GM12891 (cell line): ENCODE measurements around the gene CDK18.
A peak's percentile ranks its signal among the peaks of the same experiment; 100 is the strongest.

Experiments
- DNase-seq: peaks from one replicate; pipeline ENCODE4 v3.0.0; 2011; ENCODE audit warnings: low spot score; ENCODE audit not compliant: insufficient read length
- FAIRE-seq: peaks from 2 replicates; lab custom pipeline; 2011; peaks lifted over from hg19 to GRCh38; lab: Jason Lieb, UNC
- PAX5 ChIP-seq: IDR thresholded peaks from 2 replicates; pipeline ENCODE4 v1.6.1; 2011; ENCODE audit warnings: low read length, moderate library complexity, mild to moderate bottlenecking; ENCODE audit not compliant: insufficient read depth, severe bottlenecking
- POLR2A ChIP-seq: IDR thresholded peaks from 2 replicates; pipeline ENCODE4 v1.6.1; 2011; ENCODE audit warnings: low read depth, low read length, control low read depth
- POLR2AphosphoS5 ChIP-seq: IDR thresholded peaks from 2 replicates; pipeline ENCODE4 v1.6.1; 2011; ENCODE audit warnings: low read depth, low read length, control low read depth
- POU2F2 ChIP-seq: IDR thresholded peaks from 2 replicates; pipeline ENCODE4 v1.6.1; 2011; ENCODE audit warnings: low read depth, mild to moderate bottlenecking, control low read depth, low read length, moderate library complexity
- SPI1 ChIP-seq: IDR thresholded peaks from 2 replicates; pipeline ENCODE4 v1.6.1; 2011; ENCODE audit warnings: low read depth, low read length, control low read depth
- TAF1 ChIP-seq: IDR thresholded peaks from 2 replicates; pipeline ENCODE4 v1.6.1; 2011; ENCODE audit warnings: low read depth, low read length, control low read depth

Gene CDK18

DNA sequence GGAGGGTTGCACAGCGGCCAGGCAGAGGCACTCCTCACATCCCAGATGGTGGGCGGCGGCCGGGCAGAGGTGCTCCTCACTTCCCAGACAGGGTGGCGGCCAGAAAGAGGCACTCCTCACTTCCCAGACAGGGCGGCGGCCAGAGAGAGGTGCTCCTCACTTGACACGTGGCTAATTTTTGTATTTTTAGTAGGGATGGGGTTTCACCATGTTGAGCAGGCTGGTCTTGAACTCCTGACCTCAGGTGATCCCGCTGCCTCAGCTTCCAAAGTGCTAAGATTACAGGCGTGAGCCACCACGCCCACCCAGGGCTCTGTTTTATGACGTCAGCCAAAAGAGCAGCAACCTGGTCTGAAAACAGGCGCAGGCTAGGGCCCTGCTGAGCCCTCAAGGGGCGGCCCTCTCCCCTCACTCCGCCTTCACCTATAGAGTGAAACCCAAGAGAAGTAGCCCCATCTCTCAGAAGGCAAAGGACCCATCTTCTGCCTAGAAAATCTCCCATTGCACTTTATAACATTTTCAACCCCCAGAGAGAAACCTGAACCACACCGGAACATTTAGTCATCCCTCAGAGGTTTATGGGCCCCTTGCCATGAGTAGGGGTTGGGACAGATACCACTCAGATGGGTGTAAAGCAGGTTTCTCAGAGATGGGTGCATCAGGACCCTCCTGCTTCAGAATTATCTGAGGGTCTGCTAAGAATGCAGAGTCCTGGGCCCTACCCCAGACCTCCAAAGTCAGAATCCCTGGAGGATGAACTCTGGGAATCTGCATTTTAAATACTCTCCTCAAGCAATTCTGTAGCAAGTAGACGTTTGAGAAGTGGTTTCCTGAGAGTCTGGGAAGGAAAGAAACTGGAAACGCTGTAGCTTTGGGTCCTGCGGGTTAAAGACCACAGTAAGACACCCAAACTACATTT lies 40.8 kb downstream of the CDK18 start:
- FAIRE-seq (no peak), DNase-seq (no peak)
- TF ChIP-seq POLR2AphosphoS5 = no peak
- no peak for TF ChIP-seq POLR2A
- no peak for TF ChIP-seq TAF1
- TF ChIP-seq POU2F2 = no peak

DNA sequence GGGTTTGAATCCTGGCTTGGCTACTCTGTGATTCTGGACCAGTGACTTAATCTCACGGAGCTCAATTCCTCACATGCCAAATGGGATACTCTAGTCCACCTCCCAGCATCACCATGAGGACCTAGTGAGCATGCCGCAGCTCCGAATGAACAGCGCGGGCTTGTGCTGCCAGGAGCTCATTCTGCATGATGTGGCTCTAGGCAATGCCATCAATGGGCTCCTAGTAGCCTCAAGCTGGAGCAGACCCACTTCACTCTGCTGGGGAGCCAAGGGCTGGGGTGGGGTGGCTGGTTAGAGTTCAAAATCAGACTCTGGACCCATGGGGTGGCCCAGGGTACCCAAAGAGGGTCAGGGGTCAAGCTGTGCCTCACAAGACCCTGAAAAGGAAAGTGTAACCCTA lies 41.5 kb downstream of the CDK18 start:
- no peak for DNase-seq
- no peak for TF ChIP-seq POLR2AphosphoS5
- no peak for TF ChIP-seq POU2F2
- TF ChIP-seq SPI1 = no peak
- TF ChIP-seq TAF1 = no peak
- no peak for TF ChIP-seq PAX5
- no peak for TF ChIP-seq POLR2A
- no peak for FAIRE-seq

DNA sequence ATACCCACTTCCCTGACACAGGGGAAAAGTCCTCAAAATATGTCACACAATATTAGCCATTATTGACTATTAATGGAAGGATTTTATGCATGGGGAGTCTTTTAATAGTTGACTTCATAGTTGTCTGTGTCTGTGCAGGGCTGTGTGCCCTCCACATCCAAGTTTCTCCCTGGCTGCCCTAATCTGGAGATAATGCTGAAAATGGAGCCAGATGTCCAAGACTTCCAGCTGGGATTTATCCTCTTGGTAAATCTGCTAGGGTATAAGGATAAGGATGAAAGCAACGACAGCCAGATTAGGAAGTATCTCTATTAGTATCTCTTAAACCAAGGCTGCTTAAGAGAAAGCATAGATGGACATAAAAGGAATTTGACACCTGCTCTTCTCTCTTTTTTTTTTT lies 42.1 kb downstream of the CDK18 start:
- no peak for FAIRE-seq
- DNase-seq = no peak
- TF ChIP-seq TAF1 = no peak
- TF ChIP-seq POU2F2 = no peak

DNA sequence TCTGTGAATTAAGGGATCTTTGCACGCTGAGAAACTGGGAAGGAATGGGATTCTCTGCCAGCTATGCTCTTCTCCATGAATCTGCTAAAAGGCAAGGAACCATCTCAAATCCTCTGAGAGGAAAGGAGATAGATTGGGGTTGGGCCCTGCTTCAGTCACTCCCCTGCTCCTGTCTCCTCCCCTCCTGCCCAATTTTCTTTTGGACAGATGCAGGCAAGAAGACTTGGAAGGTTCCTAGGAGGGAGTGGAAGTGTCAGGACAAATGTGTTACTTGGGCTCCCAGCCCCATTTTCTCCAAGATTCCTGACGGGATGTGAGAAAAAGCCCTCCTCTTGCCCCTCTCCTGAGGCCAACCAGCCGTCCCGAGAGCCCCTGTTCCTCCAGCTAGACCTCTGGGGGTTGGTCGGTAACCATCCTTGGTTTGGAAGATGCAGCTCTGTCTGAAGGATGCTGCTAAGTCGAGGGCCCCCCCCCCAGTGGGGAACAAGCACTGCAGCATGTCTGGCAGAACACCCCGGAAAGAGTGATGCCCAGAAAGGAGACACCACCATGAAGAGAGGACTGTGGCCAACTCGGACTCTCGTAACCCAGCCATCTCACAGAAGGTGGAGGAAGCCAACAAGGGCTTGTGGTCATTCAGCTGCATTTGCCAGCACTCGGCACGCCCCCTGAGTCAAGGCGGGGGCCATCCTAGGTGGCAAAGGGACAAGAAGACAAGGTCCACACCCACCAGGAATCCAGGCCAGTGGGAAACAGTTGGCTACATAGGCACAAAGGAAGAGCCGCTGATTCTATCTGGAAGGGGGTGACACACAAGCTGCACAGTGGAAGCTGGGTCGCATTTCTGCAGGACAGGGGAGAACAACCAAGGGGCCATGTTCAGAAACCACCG lies 43.7 kb downstream of the CDK18 start:
- DNase-seq (no peak), FAIRE-seq (no peak)
- TF ChIP-seq POLR2AphosphoS5 = no peak
- no peak for TF ChIP-seq PAX5
- no peak for TF ChIP-seq POLR2A
- TF ChIP-seq POU2F2 = no peak
- no peak for TF ChIP-seq SPI1

DNA sequence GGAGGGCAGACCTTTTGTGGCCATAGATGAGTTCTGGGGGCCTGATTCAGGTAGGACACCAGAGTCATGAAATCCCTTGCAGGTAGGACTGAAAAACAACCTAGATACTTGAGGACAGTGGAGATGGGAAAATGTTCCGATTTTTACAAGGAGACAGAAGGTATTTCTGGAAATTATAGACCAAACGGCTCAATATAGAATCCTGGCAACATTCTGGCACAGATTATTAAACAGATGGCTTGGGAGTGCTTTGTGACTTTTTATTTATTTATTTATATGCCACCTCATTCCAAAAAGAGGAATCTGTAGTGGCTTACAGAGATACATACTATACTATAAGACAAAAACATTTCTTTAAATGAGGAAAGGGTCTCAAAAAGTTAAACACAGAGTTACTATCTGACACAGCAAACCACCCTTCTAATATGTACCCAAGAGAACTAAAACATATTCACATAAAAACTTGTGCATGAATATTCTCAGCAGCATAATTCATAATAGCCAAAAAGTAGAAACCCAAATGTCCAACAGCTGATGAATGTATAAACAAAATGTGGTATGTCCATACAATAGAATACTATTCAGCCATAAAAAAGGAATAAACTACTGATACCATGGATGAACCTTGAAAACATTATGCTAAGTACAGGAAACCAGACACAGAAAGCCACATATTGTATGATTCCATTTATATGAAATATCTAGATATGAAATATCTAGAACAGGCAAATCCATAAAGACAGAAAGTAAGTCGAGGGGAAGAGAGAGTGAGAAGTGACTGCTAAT lies 49.8 kb downstream of the CDK18 start:
- DNase-seq = no peak
- no peak for FAIRE-seq

DNA sequence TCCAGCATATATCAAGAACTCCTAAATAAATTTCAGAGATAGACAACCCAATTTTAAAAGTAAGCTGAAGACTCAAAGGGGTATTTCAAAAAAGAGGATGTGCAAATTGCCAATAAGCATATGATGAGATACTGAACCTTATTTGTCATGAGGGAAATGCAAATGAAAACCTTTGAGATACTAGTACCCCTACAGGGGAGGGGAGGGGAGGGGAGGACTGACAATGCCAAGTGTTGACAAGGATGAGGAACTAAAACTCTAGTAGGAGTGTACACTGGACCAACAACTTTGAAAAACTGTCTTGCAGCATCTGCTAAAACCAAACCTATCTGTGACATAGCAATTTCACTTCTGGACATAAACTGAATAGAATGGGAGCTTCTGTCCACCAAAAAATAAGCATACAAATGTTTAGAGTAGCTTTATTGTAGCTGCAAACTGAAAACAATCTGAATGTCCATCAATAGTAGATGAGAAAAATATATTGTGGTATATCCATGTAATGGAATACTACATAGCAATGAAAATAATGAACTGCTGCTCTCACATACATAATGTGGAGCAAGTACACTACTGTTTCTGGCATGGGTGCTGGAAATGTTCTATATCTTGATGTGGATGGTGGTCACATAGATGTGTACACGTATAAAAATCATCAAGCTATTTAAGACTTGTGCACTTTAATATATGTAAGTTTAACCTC lies 57.2 kb downstream of the CDK18 start:
- no peak for FAIRE-seq
- peak; percentile 23; the same call in 1 of the 2 replicates for TF ChIP-seq SPI1
- TF ChIP-seq POU2F2 = no peak
- DNase-seq = no peak

More for the DNA sequence above, 49.8 kb downstream of the CDK18 start:
- no peak for TF ChIP-seq TAF1

DNA sequence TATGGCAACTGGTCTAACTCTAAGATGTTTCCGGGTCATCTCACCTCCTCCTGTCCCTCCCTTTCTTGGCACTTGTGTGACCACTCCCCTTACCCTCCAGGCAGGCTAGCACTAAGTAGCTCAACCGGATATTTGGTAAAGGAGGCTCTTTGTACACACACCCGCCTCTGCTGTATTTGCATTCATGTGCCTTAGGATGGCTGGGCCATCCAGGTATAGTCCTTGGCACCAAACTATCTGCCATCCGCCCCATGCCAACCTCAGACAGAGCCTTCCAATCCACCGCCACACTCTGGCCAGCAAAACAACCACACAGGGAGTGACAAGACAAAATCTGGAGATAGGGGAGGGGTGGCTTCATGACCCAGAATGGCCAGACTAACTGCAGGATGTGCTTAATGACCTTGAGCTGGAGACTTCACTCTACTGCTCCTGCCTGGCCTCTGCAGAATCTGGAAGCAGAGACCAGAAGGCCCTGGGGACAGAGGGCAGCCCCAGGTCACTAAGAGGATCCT lies 59.5 kb downstream of the CDK18 start:
- no peak for DNase-seq
- FAIRE-seq = no peak
- TF ChIP-seq TAF1 (no peak), PAX5 (no peak), SPI1 (no peak), POU2F2 (no peak), POLR2AphosphoS5 (no peak), POLR2A (no peak)

DNA sequence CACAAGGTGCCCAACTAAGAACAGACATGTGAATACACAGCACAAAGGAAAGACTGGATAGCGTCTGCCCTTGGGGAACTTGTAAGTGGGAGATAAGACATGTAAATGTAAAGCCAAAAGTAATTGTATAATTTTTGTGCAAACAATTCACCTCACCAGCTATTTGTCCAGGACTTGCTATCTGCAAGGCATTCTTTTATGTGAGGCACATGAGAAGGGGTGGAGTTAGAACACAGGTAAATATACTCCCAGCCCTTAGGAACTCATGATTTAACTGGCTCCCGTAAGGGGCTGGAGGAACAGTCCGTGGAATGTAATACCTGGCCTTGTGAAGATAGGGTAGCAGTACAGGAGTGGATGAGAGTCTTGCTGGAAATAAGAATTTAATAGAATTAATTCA lies 61.3 kb downstream of the CDK18 start:
- DNase-seq (no peak), FAIRE-seq (no peak)
- TF ChIP-seq PAX5 = no peak
- TF ChIP-seq TAF1 = no peak
- no peak for TF ChIP-seq SPI1
- TF ChIP-seq POU2F2 = no peak
- TF ChIP-seq POLR2AphosphoS5 = no peak
- TF ChIP-seq POLR2A = no peak

DNA sequence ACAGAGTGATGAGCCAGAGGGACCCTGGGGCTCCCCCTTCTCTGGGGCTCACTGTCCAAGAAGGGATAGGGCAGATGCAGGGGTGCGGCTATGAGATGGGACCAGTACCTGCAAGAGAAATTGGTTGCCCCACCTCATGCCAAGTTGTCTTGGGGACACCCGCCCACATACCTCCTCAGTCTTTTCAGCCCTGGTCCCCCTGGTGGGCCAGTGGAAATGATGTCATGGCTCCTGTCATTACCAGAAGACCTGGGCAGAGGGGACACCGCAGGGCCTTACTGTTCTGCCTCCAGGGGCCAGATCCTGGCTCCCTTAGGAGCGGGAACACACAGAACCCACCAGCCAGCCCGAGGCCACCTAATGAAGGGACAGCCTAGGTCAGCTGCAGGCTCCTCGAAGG lies 63.2 kb downstream of the CDK18 start:
- FAIRE-seq = no peak
- TF ChIP-seq POU2F2 = no peak
- no peak for TF ChIP-seq POLR2AphosphoS5
- no peak for TF ChIP-seq SPI1
- TF ChIP-seq TAF1 = no peak
- no peak for TF ChIP-seq POLR2A
- TF ChIP-seq PAX5 = no peak

More for the DNA sequence above, 63.2 kb downstream of the CDK18 start:
- DNase-seq = no peak
